ENCODE data around the gene ZNF19. TPM values are rescaled to one million over a fixed set of nuclear protein-coding genes. Genes with fewer than 3 reads are reported as not detected.

The ZNF19 gene
- total and polyA plus RNA-seq, 9 of the 15 experiments (the other 6 are each of a cell fraction or from before 2014, with no cell fraction given): 1.2 to 2.8 (median 1.8) TPM

- TF ChIP-seq ZSCAN29 (IDR thresholded peaks at IDR 0.05) (no peak), CTCFL (IDR thresholded peaks at IDR 0.05; ENCODE audit: borderline replicate concordance, insufficient read depth, low read depth, low read length, poor library complexity, severe bottlenecking) (peak; percentile 26), HDGF (IDR thresholded peaks at IDR 0.05) (no peak), ZNF174 (CRISPR knock-in tag; IDR thresholded peaks at IDR 0.05) (no peak), BRF1 (IDR thresholded peaks at IDR 0.05; ENCODE audit: borderline replicate concordance, extremely low read depth, insufficient read length) (no peak), ZNF518B (CRISPR knock-in tag; IDR thresholded peaks at IDR 0.05) (no peak), PHF20 (IDR thresholded peaks at IDR 0.05; ENCODE audit: partially characterized antibody) (no peak), ZBTB5 (IDR thresholded peaks at IDR 0.05) (no peak), ZNF282 (CRISPR knock-in tag; IDR thresholded peaks at IDR 0.05) (no peak), TAF15 (IDR thresholded peaks at IDR 0.05; ENCODE audit: low read depth, low read length) (no peak), HMG20A (CRISPR knock-in tag; conservative IDR thresholded peaks at IDR 0.05) (no peak), ZNF507 (tag; conservative IDR thresholded peaks at IDR 0.05) (no peak)
Observed at GRCh38 chr16:71440669-71441347, 48.3 kb downstream of the ZNF19 start (continued).
